ENCODE results near the gene EDIL3.

The EDIL3 gene

DNA sequence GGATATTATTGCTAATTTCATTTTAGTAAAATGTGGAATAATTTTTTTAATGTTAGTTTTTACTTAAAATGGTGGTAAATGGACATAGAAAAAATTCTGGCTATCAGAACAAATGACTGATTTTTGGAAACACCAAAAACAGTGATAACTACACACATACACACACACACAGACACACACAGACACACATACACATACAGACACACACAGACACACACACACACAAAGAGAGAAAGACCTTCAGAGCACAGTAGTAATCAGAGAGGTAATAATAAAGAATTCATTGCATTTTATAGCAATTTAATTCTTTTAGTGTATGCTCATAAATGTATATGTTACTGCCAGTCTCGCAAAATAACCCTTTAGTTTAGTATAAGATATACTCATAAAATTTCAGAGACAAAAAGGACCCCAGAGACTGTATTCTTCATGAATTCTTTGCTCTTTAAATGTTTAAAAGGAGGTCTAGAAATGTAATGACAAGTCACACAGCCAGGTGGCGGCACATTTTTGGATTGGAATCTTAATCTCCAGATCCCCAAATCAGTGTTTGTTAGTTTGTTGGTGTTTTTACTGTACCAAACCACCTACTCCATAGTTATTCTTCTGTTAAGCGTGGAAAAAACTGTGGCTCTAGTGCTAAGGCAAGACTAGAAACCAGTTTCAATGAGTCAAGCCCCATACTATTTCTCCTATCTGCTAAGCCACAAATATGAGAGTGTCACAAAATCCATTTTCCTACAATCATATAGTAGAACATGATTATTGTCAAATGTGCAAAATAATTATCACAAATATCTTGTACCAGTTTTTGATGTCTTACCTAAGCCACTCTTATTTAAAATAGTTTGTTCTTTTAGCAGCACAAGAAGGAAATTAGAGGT is 109.9 kb downstream of the EDIL3 start:
- Mint-ChIP-seq H3K4me3 (no peak overlapping the region), H3K27ac (no peak overlapping the region), H3K4me1 (no peaks in the 10 kb centered on the region), H3K27me3 (no peaks in the 10 kb centered on the region), H3K36me3 (no peaks in the 10 kb centered on the region), H3K9me3 (no peaks in the 10 kb centered on the region)
- no peak for DNase-seq
- ATAC-seq (replicated peaks) = no peak

DNA sequence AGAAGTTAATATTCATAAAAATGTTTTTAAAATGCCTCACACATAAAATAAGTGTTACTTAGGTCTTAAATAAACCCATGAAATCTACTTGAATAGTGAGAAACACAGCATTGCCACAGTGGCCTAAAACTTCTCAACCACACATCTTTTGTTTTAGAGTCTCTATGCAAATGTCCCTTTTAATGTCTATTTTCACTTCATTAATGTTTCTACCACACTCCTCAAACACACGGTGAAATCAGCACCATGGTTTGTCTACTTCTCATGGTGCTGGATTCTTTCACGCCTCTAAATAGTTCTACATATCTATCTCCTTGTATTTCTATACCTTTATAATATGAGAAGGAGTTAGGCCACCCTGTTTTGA is 111.2 kb downstream of the EDIL3 start:
- Mint-ChIP-seq H3K9me3 (no peaks in the 10 kb centered on the region), H3K27me3 (no peaks in the 10 kb centered on the region), H3K4me3 (no peak overlapping the region), H3K27ac (no peak overlapping the region), H3K4me1 (no peaks in the 10 kb centered on the region), H3K36me3 (no peaks in the 10 kb centered on the region)
- ATAC-seq (replicated peaks) (no peak), DNase-seq (no peak)

DNA sequence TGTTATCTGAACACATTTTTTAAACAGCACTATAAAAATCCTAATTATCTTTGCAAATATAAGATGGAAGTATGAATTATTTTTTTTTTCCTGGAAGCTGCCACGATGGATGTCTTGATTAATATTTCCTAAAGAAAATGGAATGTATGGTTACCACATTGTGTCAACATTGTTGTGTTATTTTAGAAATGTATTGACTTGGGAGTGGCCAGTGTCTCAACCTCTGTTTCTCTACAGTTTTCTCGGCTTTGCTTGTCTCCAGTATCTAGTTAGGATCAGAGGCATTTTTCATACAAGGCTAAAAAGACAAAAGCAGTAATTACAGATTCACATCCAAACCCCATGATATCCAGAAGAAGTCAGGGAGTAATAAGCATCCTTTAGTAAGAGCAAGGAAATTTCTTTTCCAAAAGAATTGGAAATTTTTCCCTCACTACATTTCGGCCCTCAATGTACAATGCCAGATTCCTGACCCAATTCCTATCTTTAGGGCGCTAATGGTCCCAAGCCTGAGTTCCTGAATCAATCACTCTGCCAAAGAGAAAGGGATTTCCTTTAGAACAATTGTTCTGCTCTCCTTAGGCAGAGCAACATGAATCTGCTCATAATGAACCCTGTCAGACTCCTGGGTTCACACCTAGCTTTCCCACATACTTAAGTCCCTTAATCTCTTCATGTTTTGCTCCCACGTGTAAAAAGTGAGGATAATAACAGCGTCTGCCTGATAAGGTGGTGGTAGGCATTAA is 111.7 kb downstream of the EDIL3 start:
- no peak overlapping the region for H3K27ac Mint-ChIP-seq
- H3K27me3 Mint-ChIP-seq = no peaks in the 10 kb centered on the region
- H3K36me3 Mint-ChIP-seq = no peaks in the 10 kb centered on the region
- H3K9me3 Mint-ChIP-seq = no peaks in the 10 kb centered on the region
- DNase-seq (no peak), ATAC-seq (replicated peaks) (no peak)
- H3K4me1 Mint-ChIP-seq = no peaks in the 10 kb centered on the region
- no peak overlapping the region for H3K4me3 Mint-ChIP-seq

DNA sequence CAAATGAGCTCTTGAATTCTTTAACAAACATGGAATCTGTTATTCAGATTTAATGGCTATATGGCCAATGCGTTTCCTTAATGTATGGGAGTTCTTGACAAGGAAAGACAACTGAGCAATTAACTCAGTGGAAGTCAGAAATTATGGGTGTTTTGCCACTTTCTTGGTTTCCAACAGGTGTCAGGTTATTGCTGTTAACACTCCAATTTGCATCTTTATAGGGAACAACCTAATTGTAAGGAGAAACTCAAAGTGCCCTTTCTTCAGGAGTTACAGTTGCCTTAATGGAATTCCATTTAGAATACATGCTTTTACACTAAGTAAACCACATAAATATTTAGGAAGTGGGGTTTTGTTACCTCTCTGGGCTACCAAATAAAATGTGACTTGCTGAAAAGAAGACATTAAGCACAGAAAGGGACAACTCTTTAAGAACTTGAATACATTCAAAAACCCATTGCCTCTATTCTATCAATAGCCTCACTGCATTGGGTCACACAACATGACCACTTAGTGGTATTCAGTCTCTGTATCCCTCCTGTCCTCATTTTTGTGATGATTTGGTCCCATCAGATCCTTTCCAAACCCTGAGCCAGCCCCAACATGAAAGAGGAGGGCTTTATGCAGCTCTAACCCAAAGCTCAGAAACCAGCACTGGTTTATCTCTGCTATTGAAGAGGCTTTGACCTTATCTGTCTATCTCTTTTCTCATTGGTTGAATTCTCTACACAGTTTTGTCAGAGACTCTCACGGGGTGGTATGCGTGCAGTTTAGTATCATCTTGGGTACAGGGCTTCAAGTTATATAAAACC is 118.7 kb downstream of the EDIL3 start:
- Mint-ChIP-seq H3K4me1 (no peaks in the 10 kb centered on the region), H3K9me3 (no peaks in the 10 kb centered on the region), H3K27ac (no peak overlapping the region), H3K4me3 (no peak overlapping the region), H3K36me3 (no peaks in the 10 kb centered on the region), H3K27me3 (peaks cover 0 to 4% of the 10 kb centered on the region in 2 donors)
- DNase-seq = no peak
- ATAC-seq (replicated peaks) = no peak

DNA sequence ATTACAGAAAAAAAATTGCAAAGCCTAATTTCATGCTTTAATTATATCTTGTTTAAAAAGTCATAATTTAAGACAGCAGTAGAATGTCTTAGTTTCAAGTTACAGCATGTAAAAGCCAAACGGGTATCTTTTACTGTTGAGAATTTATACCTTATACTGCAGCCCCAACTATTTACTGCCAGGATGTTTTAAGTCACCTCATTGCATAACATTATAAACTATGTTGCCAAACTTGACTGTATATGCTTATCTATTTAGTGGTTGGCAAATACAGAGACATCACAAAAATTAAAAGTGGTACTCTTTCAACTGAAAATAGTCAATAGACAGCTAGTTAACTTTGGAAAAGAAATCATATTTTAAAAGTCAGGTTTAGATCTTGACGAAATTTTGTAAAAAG is 119.5 kb downstream of the EDIL3 start:
- Mint-ChIP-seq H3K4me1 (no peaks in the 10 kb centered on the region), H3K9me3 (no peaks in the 10 kb centered on the region), H3K4me3 (no peak overlapping the region), H3K27ac (no peak overlapping the region), H3K27me3 (peaks cover 0 to 4% of the 10 kb centered on the region in 2 donors), H3K36me3 (no peaks in the 10 kb centered on the region)
- no peak for ATAC-seq (replicated peaks)
- DNase-seq = no peak

DNA sequence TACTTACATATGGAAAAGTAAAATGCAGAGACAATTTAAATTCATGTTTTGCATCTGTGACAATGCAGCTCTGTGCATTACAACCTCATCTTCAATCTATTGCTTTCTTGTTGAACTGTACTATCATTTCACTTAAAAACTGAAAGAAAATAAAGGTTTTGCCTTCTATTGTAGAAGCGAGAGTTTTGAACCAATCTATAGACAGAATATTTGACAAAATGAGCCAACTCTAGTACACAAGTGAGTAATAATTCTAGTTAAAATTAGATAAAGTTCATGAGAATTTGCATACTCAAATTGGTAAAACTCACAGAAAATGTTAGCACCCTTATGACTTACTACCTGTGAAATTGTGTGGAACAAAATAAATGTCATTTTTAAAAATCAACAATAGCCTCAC is 123.7 kb downstream of the EDIL3 start:
- Mint-ChIP-seq H3K36me3 (no peaks in the 10 kb centered on the region), H3K4me1 (no peaks in the 10 kb centered on the region), H3K9me3 (no peaks in the 10 kb centered on the region), H3K27ac (no peak overlapping the region), H3K27me3 (peaks cover 0 to 4% of the 10 kb centered on the region in 2 donors), H3K4me3 (no peak overlapping the region)
- ATAC-seq (replicated peaks) (no peak), DNase-seq (no peak)

DNA sequence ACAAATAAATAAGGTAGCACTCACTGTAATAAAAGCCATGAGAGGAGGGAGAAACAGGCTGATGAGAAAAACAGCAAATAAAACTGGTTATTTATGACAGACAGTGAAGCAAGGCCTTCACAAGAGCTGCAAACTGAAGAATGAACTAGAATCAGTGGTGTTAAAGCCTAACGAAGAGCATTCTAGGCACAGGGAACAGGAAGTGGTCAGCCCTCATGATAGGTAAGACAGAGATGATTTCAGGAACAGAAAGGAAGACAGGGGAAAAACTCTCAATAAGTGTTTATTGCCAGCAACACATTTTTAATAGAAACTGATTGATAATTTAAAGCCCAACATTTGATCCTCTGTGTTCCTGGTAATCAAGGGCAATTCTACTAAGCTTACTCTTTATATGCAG is 124.5 kb downstream of the EDIL3 start:
- ATAC-seq (replicated peaks) (no peak), DNase-seq (no peak)
- H3K9me3 Mint-ChIP-seq = no peaks in the 10 kb centered on the region
- H3K27me3 Mint-ChIP-seq = peaks cover 0 to 4% of the 10 kb centered on the region in 2 donors
- no peaks in the 10 kb centered on the region for H3K36me3 Mint-ChIP-seq
- H3K4me1 Mint-ChIP-seq = no peaks in the 10 kb centered on the region
- H3K27ac Mint-ChIP-seq = no peak overlapping the region
- no peak overlapping the region for H3K4me3 Mint-ChIP-seq

DNA sequence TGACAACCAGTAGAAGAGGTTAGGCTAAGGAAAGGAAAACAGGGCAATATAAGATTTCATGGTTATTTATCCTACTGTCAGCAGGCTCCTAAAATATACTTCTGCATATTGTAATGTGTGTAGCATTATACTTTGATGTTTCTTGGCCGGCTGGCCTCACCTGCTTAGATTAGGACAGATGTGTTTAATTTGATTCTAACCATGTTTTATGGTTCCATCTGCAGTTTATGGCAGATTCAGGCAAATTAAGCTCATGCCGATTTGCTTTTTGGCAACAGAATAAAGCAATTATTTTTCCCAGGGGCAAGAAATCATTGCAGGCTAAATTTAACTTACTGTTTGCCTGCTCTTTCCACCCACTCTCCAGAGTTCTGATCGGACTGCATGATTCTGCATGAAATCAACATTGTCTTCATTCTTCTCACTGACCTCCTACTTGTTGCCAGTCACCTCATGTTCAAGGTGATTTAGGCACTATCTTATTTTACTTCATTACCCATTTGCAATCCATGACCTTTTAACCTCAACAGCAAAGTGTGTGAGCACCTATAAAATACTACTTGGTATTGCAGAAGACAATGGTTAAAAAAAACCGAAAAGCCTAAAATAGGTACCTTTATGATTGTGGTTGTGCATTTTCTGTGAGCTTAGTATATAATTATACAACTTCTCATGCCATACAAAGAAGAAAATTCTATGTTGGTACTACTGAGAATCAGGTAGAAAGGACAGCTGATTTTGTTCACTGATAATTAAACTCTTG is 125.2 kb downstream of the EDIL3 start:
- peaks cover 0 to 4% of the 10 kb centered on the region in 2 donors for H3K27me3 Mint-ChIP-seq
- ATAC-seq (replicated peaks) (no peak), DNase-seq (no peak)
- no peaks in the 10 kb centered on the region for H3K36me3 Mint-ChIP-seq
- no peaks in the 10 kb centered on the region for H3K9me3 Mint-ChIP-seq
- H3K4me1 Mint-ChIP-seq = no peaks in the 10 kb centered on the region
- H3K27ac Mint-ChIP-seq = no peak overlapping the region
- no peak overlapping the region for H3K4me3 Mint-ChIP-seq

DNA sequence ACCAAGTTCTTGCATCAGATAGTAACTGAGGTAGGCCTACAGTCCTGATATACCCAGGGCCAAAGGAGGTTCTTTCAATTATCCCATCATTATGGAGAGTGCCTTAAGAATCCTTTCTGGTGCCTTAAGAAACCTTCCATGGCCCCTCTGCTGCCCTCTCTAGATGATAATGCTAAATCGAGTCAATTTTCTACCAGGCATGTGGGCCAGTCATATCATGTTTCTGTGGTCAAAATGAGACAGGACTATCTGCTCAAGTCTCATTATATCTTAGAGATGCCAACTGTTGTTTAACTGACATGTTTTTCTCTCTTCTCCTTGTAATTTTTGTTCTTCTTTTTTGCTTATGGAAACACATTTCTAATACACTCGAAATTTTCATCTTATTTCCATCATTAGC is 127.6 kb downstream of the EDIL3 start:
- Mint-ChIP-seq H3K36me3 (no peaks in the 10 kb centered on the region), H3K4me3 (no peak overlapping the region), H3K27me3 (no peaks in the 10 kb centered on the region), H3K27ac (no peak overlapping the region), H3K4me1 (no peaks in the 10 kb centered on the region), H3K9me3 (no peaks in the 10 kb centered on the region)
- no peak for DNase-seq
- ATAC-seq (replicated peaks) = no peak

DNA sequence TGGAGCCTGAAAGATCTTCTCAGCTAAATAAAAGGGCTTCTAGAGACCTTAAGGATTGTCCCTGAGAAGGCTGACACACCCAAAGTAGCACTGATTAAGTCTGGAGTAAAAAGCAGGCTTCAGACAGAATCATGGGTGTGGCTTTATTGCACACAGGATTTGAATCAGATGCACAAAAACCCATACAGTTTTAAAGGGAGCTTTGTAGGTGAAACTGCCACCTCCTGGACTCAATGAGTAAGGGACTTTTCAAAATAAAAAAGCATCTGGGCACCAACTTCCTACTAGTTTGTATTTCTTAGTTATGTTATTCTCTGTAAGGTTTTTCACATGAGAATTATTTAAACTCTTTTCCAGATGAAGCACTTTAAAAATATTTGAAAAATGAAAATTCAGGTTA is 129.4 kb downstream of the EDIL3 start:
- H3K27me3 Mint-ChIP-seq = no peaks in the 10 kb centered on the region
- H3K4me1 Mint-ChIP-seq = no peaks in the 10 kb centered on the region
- DNase-seq (no peak), ATAC-seq (replicated peaks) (no peak)
- H3K9me3 Mint-ChIP-seq = no peaks in the 10 kb centered on the region
- H3K4me3 Mint-ChIP-seq = no peak overlapping the region
- H3K36me3 Mint-ChIP-seq = no peaks in the 10 kb centered on the region
- no peak overlapping the region for H3K27ac Mint-ChIP-seq

DNA sequence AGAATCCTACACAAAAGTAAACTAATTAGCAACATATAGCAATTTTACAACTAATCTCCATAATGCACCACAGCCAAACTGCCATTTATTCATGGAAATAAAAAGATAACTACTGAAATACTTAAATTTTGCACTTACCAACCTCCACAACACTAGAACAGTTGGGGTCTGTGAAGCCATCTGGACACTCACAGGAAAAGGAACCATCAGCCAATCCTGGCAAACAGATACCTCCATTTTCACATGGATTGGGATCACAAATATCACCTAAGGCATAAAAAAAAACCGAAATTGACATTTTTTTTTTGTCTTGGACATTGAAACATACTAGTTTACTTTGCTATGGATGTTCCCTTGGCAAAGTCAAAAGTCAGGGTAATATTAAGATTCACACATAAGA is 130.7 kb downstream of the EDIL3 start:
- ATAC-seq (replicated peaks) = no peak
- Mint-ChIP-seq H3K9me3 (no peaks in the 10 kb centered on the region), H3K27ac (no peak overlapping the region), H3K36me3 (no peaks in the 10 kb centered on the region), H3K27me3 (no peaks in the 10 kb centered on the region), H3K4me1 (no peaks in the 10 kb centered on the region), H3K4me3 (no peak overlapping the region)
- no peak for DNase-seq

DNA sequence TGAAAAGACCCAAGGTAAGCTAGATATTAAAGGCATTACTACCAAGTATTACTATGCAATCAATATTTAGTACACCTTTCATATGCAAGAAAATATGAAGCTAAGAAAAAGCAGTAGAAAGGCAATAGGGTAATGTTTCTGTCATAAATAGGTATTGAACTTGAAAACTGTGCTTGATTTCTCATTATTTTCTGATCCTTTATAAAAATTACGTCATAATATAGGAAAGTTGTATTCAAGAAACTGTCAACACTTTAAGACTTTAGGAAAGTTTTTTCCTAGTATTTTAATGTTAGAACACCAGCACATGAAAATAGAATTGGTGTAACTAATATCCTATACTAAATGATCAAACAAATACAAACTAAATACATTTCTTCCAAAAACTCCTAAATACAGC is 133.2 kb downstream of the EDIL3 start:
- Mint-ChIP-seq H3K36me3 (no peaks in the 10 kb centered on the region), H3K4me3 (no peak overlapping the region), H3K27me3 (no peaks in the 10 kb centered on the region), H3K9me3 (peaks cover 0 to 2% of the 10 kb centered on the region in 2 donors), H3K27ac (no peak overlapping the region), H3K4me1 (no peaks in the 10 kb centered on the region)
- ATAC-seq (replicated peaks) = no peak
- no peak for DNase-seq

DNA sequence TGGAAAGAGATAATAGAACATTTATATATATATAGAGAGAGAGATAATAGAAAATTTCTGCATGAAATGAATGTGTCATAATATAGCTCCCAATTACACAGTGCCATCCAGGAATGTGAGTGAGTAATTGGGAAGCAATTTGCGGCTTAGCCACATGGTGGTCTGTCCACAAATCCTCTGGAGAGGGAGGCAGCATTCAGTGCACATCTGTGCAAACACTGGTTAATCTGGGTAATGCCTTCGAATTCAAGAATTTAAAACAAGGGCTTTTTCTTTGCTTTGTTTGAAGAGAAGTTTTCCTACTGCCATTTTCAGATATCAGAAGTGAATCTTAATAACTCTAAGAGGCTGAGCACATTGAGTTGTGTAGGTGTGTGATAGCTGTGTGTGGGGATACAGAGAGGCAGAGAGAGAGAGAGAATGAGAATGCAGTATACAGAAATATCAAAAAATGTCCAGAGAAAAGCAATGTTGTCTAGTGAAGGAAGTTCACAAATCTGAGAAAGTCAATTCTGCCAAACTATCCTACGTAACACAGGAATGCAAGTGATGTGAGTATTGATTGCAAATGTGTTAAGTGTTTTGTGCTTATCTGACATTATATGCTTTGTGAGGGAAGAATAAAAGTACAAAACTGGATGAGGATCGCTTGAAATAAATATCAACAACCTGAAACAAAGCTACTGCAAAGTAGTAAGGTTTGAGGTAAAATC is 134.6 kb downstream of the EDIL3 start:
- Mint-ChIP-seq H3K4me3 (no peak overlapping the region), H3K4me1 (no peaks in the 10 kb centered on the region), H3K27me3 (no peaks in the 10 kb centered on the region), H3K27ac (no peak overlapping the region), H3K36me3 (no peaks in the 10 kb centered on the region), H3K9me3 (peaks cover 0 to 2% of the 10 kb centered on the region in 2 donors)
- ATAC-seq (replicated peaks) = no peak
- no peak for DNase-seq

All from stimulated activated naive B cell treated with anti-CD40 and anti-IgM and Interleukin-4, amounts not matched to agents 10 μg/mL and 1 μg/mL and 100 μg/mL, for 72 hours (primary cell).